Motor neuron (in vitro differentiated cells): ENCODE measurements around the gene GDF7. TPM values are rescaled to one million over a fixed set of nuclear protein-coding genes. Genes with fewer than 3 reads are reported as not detected.

Experiments used
- ATAC-seq, 8 experiments: fragments of 200-7000 bp; cut with Tn5 transposase; replicated peaks in 6 of 8; 2 replicates each; pipeline ENCODE4 v1.8.0; 2021; ENCODE audit warnings: mild to moderate bottlenecking in 8 of 8, moderate library complexity in 8 of 8
- H3K27ac ChIP-seq, 2 donors: fragments of 250-450 bp; sonication (Bioruptor Pico); 2 replicates each; pipeline ENCODE4 v1.9.0; 2021; ENCODE audit warnings: antibody characterized with exemption in 2 of 2, mild to moderate bottlenecking in 2 of 2, moderate library complexity in 1 of 2
- H3K4me1 ChIP-seq, 2 donors: fragments of 250-450 bp; sonication (Bioruptor Pico); replicated peaks in 1 of 2; 2 replicates each; pipeline ENCODE4 v1.6.1; 2021; ENCODE audit warnings: antibody characterized with exemption in 2 of 2, mild to moderate bottlenecking in 2 of 2, moderate library complexity in 1 of 2
- H3K4me3 ChIP-seq, 5 donors: fragments of 250-450 bp; sonication (Bioruptor Pico); 2 replicates each; pipeline ENCODE4 v1.9.0; 2021; ENCODE audit warnings: antibody characterized with exemption in 5 of 5, mild to moderate bottlenecking in 5 of 5, moderate library complexity in 4 of 5
- WGBS, 10 experiments: fragments of 450-650 bp; shearing (Covaris generic); methylation state at CpG; one replicate each; pipeline ENCODE4 v1.0.0; 2022; 5-methylcytosine and 5-hydroxymethylcytosine counted together
- in situ Hi-C, 9 experiments: fragments of 400-800 bp; cut with MboI; loops; one replicate each; pipeline ENCODE4 v1.15.0; 2021; ENCODE audit warnings: low sequenced_read_pairs in 9 of 9, low pct_unique_long_range_greater_than_20kb in 2 of 9; ENCODE audit not compliant: unreplicated experiment in 9 of 9
- total RNA-seq, 8 experiments: library from RNA; unstranded; fragments of 300-600 nt; gene quantifications; 2 replicates each; pipeline versions ENCODE4 v1.2.3 to v1.2.4, GENCODE V29; 2022

The GDF7 gene
- total RNA-seq = 1 to 10 TPM in 1 of 8 experiments, under 1 TPM in 7; 0.22 to 4.7 (median 0.57) TPM

- no peak within 1 kb of the TSS for H3K27ac ChIP-seq
- peak within 1 kb of the TSS; percentile 22 to 45 (median 38) for H3K4me3 ChIP-seq
- peaks cover 0 to 9% of the 10 kb centered on the region in 2 donors for H3K4me1 ChIP-seq
- ATAC-seq = peak; percentile 33 to 83 (median 60)
- WGBS, 10 experiments = 0% methylated on average over 1 of the region's 86 CpGs; no CpG with 5 or more reads in 8 of the 10 experiments
- in situ Hi-C loops = loop anchor here (10.0 to 25.0 kb wide), 4 partner anchors 271 to 446 kb away; partner anchors contain the start of gene TDRD15 (in 1 of the 9)
Observed at GRCh38 chr2:20666304-20667150, at the start of gene GDF7. TSS of gene GDF7 (plus strand) at chr2:20667144. CDS start at chr2:20667240, 96 bp downstream.

- peak; percentile 79 to 93 (median 88) for ATAC-seq
- in situ Hi-C loops = no loop called here
- H3K27ac ChIP-seq = peak overlapping the region in 1 of 2 donors; percentile 5
Observed at GRCh38 chr2:20617892-20618467, 49.0 kb upstream of the GDF7 start.

DNA sequence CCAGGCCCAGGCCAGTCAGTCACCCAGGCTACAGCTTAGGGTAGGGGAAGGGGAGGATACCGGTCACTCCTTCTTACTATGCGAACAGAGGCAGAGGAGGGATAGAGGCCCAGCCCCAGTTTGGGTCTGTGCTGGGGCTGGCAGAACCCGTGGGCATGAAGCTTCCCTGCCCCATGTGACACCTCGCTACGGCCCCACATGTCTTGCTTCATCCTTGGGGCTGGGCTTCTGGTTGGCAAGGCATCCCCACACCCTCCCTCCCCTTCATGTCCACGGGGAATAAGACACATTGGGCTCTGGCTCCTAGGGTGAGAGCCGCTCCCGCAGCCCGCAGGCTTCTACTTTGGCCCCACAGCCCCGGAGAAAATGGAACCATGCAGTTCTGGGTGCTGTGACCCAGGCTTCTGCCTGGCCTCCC, 48.5 kb upstream of the GDF7 start:
- ATAC-seq = peak in 7 of 8 experiments; percentile 14 to 48 (median 39)
- Histone ChIP-seq H3K4me1 (peaks cover 24 to 30% of the 10 kb centered on the region in 2 donors), H3K27ac (peak overlapping the region in 1 of 2 donors; percentile 5), H3K4me3 (no peak overlapping the region)
- in situ Hi-C loops = no loop called here
- WGBS, 10 experiments = 40 to 93% methylated on average over 1 to 3 of the region's 10 CpGs; no CpG with 5 or more reads in 8 of the 10 experiments

More at GRCh38 chr2:20617892-20618467, 49.0 kb upstream of the GDF7 start:
- Histone ChIP-seq H3K4me3 (no peak overlapping the region), H3K4me1 (peaks cover 19 to 30% of the 10 kb centered on the region in 2 donors)
- 0 to 88% (median 50%) methylated on average over 1 to 7 of the region's 14 CpGs; no CpG with 5 or more reads in 4 of the 10 experiments for WGBS, 10 experiments

DNA sequence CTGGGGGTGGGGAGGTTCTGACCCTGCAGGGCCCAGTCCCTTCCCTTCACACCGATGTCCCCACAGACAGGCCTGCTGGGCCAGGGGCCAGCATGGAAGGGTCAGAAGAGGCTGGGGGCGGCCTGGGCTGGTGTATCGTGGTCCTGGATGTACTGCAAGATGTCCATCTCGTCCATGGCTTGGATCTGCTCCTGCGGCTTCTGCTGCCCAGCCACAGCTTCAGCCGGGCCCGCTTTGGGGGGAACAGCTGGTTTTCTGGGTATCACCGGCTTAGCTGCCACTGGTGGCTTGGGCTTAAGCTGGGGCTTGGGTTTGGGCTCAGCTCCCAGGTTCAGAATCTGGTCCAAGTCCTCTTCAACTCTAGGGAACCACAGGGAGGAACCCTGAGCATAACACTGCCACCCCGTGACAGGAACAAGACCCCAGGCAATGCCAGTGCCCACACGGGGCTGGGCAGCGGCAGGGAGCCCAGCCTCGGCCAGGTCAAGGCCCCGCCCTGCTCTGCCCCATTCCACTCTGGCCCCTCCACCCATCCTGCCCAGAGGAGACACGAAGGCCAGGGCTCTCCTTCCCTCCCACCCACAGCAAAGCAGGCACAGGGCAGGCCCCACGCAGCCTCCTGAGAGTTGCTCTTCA, 47.9 kb upstream of the GDF7 start:
- Histone ChIP-seq H3K27ac (no peak overlapping the region), H3K4me1 (peaks cover 26 to 30% of the 10 kb centered on the region in 2 donors), H3K4me3 (no peak overlapping the region)
- in situ Hi-C loops = no loop called here
- 80 to 100% (median 90%) methylated on average over 1 to 2 of the region's 15 CpGs; no CpG with 5 or more reads in 6 of the 10 experiments for WGBS, 10 experiments
- no peak for ATAC-seq

DNA sequence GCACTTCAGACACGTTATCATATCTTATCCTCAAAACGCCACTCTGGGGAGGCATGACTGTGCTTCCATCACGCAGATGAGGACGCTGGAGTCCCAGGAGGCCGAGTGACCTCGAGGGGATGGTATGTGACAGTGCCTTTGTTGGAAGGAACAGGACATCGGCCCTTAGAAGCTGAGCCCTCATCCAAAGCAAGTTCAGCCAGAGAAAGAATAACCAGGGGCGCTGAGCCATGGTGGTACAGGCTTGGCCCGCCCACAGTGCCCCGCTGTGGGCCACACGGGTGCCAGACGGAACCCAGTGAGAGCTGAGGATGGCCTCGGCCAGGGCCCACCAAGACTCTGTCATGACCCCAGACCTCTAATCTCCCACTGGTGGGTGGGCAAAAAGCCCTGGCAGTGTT, 47.3 kb upstream of the GDF7 start:
- ATAC-seq = no peak

DNA sequence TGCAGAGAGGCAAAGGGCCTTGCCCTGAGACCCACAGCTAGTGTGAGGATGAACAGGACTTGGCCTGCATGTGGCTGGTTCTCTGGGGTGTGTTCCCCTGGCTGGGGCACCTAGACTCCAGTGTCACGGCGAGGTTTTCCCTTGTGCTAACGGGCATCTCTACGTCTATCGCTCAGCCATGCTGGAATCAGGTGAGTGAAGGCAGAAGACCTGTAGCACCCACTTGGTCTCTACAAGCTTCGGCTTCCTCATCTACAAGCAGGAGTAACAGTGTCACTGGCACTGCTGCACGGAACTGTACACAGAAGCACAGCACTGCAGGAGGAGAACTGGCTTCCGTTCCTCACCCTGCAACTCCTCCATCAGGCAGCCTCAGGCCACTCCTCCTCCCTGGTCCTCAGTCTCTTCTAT, 46.7 kb upstream of the GDF7 start:
- Histone ChIP-seq H3K4me3 (no peak overlapping the region), H3K4me1 (peaks cover 17% of the 10 kb centered on the region in 2 donors), H3K27ac (no peak overlapping the region)
- no peak for ATAC-seq
- in situ Hi-C loops = no loop called here
- WGBS, 10 experiments = 80 to 83% (median 80%) methylated on average over 1 to 2 of the region's 8 CpGs; no CpG with 5 or more reads in 7 of the 10 experiments

More for the DNA sequence above, 47.3 kb upstream of the GDF7 start:
- no peak overlapping the region for H3K27ac ChIP-seq
- H3K4me3 ChIP-seq = no peak overlapping the region
- H3K4me1 ChIP-seq = peaks cover 20 to 23% of the 10 kb centered on the region in 2 donors
- in situ Hi-C loops = no loop called here
- WGBS, 10 experiments = 78 to 96% (median 93%) methylated on average over 3 to 5 of the region's 13 CpGs; no CpG with 5 or more reads in 5 of the 10 experiments

- H3K27ac ChIP-seq = no peak overlapping the region
- WGBS, 10 experiments = 100% methylated on average over 3 of the region's 4 CpGs; no CpG with 5 or more reads in 9 of the 10 experiments
- ATAC-seq = no peak
- in situ Hi-C loops = no loop called here
- no peak overlapping the region for H3K4me3 ChIP-seq
- H3K4me1 ChIP-seq = peaks cover 17% of the 10 kb centered on the region in 2 donors
Observed at GRCh38 chr2:20620696-20621365, 46.1 kb upstream of the GDF7 start.

DNA sequence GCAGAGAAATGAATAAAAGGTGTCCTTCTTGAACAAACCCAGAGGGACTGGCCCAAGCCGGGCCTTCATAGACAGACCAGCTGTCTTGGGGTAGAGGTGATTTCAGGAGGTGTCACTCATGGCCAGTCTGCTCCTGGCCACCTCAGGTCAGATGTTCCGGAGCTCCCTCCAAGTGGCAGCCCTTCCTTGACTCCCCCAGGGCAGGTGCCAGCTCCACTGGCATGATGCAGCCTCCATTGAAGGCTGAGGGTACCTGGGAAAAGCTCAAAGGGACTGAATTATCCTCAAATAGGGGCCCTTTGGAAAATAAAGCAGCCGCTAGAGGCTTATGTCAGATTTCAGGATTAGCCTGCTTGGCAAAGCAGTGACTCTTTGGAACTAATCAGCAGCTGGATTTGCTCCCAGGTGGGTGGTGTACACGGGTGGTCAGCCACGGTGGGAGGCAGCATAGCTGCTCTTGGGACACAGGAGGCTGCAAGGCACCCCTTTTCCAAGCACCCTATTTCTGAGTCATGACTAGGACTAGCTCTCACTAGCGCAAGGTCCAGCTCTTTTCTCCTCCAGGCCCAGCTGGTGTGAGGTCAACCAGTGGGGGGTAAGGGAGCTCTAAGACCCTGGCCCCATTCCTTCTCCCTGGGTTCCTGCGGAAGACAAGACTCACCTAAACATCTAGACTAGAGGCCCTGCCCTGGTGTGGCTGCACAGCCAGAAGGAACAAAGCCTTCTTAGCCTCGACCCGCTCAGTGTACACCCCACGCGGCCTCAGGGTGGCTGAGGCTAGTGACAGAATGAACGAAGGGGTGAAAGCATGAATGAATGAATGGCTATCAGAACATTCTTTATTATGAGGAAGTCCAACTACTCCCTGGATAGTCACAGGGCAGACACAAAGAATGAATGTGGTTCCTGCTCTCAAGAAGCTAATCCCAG, 45.3 kb upstream of the GDF7 start:
- 60 to 83% (median 67%) methylated on average over 1 to 3 of the region's 12 CpGs; no CpG with 5 or more reads in 4 of the 10 experiments for WGBS, 10 experiments
- peaks cover 16 to 17% of the 10 kb centered on the region in 2 donors for H3K4me1 ChIP-seq
- H3K4me3 ChIP-seq = no peak overlapping the region
- in situ Hi-C loops = no loop called here
- H3K27ac ChIP-seq = no peak overlapping the region
- no peak for ATAC-seq

DNA sequence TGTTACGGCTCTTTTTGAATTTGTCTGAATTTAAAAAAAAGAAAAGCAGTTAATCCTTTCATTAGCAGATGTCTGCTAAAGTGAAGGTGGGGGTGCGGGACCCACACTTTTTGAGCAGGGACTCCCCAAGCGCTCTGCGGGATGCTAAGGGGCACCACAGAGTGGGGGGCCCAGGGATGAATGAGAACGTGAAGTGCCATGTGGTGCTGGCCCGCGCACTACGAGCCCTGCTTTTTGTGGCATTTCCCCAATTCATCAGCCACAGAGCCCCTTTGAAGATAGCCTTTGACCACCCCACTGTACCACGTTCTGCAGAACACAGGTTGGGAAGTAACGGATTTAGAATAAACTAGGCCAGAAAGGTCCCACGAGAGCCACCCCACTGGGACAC, 44.7 kb upstream of the GDF7 start:
- 75 to 100% (median 95%) methylated on average over 1 to 6 of the region's 11 CpGs; no CpG with 5 or more reads in 2 of the 10 experiments for WGBS, 10 experiments
- no peak for ATAC-seq
- Histone ChIP-seq H3K27ac (no peak overlapping the region), H3K4me3 (no peak overlapping the region), H3K4me1 (peaks cover 14 to 17% of the 10 kb centered on the region in 2 donors)
- in situ Hi-C loops = no loop called here

DNA sequence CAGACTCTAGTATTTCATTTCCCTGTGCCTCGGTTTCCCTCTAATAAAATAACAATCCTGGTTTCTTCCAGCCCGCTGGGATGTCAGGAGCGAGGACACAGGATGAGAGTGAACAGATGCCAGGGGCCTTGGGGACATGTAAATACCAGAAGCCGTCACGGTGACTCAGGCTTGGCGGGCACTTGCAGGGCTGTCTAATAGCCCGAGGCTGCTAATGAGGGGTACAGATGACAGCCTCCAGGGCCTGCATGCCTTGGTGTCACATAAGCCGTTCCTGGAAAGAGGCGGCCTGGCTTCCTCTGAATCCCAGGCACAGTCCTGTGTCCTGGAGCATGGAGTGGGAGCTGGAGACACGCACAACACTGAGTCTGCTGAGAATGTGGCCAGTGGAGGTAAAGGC, 44.2 kb upstream of the GDF7 start:
- Histone ChIP-seq H3K4me1 (peaks cover 14 to 17% of the 10 kb centered on the region in 2 donors), H3K27ac (no peak overlapping the region), H3K4me3 (no peak overlapping the region)
- 41 to 90% (median 76%) methylated on average over 2 to 7 of the region's 10 CpGs; no CpG with 5 or more reads in 4 of the 10 experiments for WGBS, 10 experiments
- ATAC-seq = peak in 3 of 8 experiments; percentile 9 to 47 (median 41)
- in situ Hi-C loops = no loop called here

DNA sequence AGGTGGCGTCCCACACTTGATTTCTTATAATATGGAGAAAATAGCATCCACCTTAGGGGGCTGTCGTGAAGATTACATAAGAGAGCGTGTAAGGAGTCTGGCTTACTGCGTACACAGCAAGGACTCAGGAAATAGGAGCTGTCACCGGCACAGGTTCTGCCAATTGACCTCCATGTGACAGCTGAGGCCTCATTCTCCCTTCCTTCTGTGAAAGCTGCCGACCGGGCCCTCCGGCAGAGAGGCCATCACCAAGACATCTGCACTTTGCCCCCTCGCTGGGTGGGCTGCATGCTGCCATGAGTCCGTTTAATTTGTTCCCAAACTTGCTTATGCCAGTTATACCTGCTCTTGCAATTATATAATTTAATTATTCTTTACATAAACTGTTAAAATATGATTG, 43.7 kb upstream of the GDF7 start:
- in situ Hi-C loops = no loop called here
- H3K4me3 ChIP-seq = no peak overlapping the region
- ATAC-seq = no peak
- WGBS, 10 experiments = 62 to 95% (median 63%) methylated on average over 4 to 9 of the region's 10 CpGs; no CpG with 5 or more reads in 7 of the 10 experiments
- H3K4me1 ChIP-seq = peaks cover 11 to 14% of the 10 kb centered on the region in 2 donors
- no peak overlapping the region for H3K27ac ChIP-seq
